ENCODE measurements around the gene LMBR1L.

LMBR1L gene

DNA sequence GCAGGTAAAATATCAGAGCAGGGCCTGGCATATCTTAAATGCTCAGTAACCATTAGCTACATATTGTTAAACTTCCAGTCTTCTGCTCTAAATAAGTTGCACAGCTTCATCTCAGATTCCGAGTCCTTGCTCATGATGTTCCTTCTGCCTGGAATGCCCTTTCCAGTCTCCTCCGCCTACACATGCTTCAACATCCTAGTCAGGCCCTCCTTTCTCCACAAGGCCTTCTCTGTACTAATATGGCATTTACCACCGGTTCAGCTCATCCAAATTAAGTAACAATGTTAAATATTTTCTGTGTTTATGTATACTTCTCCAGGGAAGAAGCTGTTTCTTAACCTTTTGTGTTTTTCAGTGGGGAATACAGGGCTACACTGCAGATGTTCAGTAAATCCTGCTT is 24.5 kb downstream of the LMBR1L start:
- H4K8ac ChIP-seq (ENCODE audit: low read depth, low read length), result no peak overlapping the region
- no peaks in the 10 kb centered on the region for H3K79me1 ChIP-seq (ENCODE audit: low read length)
- no peak overlapping the region for H3K4ac ChIP-seq (ENCODE audit: low read depth, low read length)
- H3K4me2 ChIP-seq (ENCODE audit: low read length), result no peak overlapping the region
- H3K79me2 ChIP-seq (ENCODE audit: control insufficient read depth, insufficient read depth, low read length), result no peaks in the 10 kb centered on the region
- H4K5ac ChIP-seq (ENCODE audit: low read length), result no peak overlapping the region
- H3K9ac ChIP-seq (ENCODE audit: low read length), result no peak overlapping the region
- no peak overlapping the region for H2BK5ac ChIP-seq (ENCODE audit: low read length)
- H3K27me3 ChIP-seq (ENCODE audit: insufficient read depth, low read length, poor library complexity), result peaks cover 32% of the 10 kb centered on the region
- H2AK5ac ChIP-seq (ENCODE audit: low read length), result no peak overlapping the region
- no peaks in the 10 kb centered on the region for H3K36me3 ChIP-seq (ENCODE audit: control insufficient read depth, insufficient read depth, low read length)
- H3K27ac ChIP-seq (ENCODE audit: low read depth, low read length), result no peak overlapping the region
- no peak overlapping the region for H3K56ac ChIP-seq (ENCODE audit: low read length)
- H2BK120ac ChIP-seq (ENCODE audit: low read depth, low read length), result no peak overlapping the region
- DNase-seq, result no peak
- no peak overlapping the region for H3K23ac ChIP-seq (ENCODE audit: low read length)
- H3K4me3 ChIP-seq (ENCODE audit: low read length), result no peak overlapping the region
- H3K18ac ChIP-seq (ENCODE audit: low read length), result no peak overlapping the region
- H3K4me1 ChIP-seq (ENCODE audit: control insufficient read depth, low read depth, low read length), result peaks cover 3% of the 10 kb centered on the region
- no peak overlapping the region for H2BK15ac ChIP-seq (replicated peaks; ENCODE audit: low read depth)
- WGBS (ENCODE audit: extremely low coverage, insufficient coverage, low lambda C conversion rate), result no CpG with 5 or more reads among the region's 3 CpGs

DNA sequence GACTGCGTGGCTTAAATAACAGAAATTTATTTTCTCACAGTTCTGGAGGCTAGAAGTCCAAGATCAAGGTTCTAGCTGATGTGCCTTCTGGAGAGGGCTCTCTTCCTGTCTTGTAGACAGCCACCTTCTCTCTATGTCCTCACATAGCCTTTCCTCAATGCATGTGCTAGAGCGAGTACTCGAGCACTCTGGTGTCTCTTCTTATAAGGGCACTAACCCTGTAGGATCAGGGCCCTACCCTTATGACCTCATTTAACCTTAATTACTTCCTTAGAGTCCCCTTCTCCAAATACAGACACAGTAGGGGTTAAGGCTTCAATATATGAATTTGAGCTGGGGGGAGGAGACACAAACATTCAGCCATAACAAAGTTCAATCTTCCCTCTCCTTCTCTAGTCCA is 26.2 kb downstream of the LMBR1L start:
- Histone ChIP-seq H2BK15ac (replicated peaks; ENCODE audit: low read depth) (no peak overlapping the region), H3K18ac (ENCODE audit: low read length) (no peak overlapping the region), H3K4ac (ENCODE audit: low read depth, low read length) (no peak overlapping the region), H2BK120ac (ENCODE audit: low read depth, low read length) (no peak overlapping the region), H3K23ac (ENCODE audit: low read length) (no peak overlapping the region), H4K5ac (ENCODE audit: low read length) (no peak overlapping the region), H4K8ac (ENCODE audit: low read depth, low read length) (no peak overlapping the region), H3K4me3 (ENCODE audit: low read length) (no peak overlapping the region), H3K56ac (ENCODE audit: low read length) (no peak overlapping the region), H3K4me2 (ENCODE audit: low read length) (no peak overlapping the region), H3K79me1 (ENCODE audit: low read length) (no peaks in the 10 kb centered on the region), H3K27ac (ENCODE audit: low read depth, low read length) (no peak overlapping the region), H3K36me3 (ENCODE audit: control insufficient read depth, insufficient read depth, low read length) (no peaks in the 10 kb centered on the region), H2BK5ac (ENCODE audit: low read length) (no peak overlapping the region), H3K4me1 (ENCODE audit: control insufficient read depth, low read depth, low read length) (peaks cover 3% of the 10 kb centered on the region), H3K9ac (ENCODE audit: low read length) (no peak overlapping the region), H2AK5ac (ENCODE audit: low read length) (no peak overlapping the region), H3K79me2 (ENCODE audit: control insufficient read depth, insufficient read depth, low read length) (no peaks in the 10 kb centered on the region), H3K27me3 (ENCODE audit: insufficient read depth, low read length, poor library complexity) (peaks cover 15% of the 10 kb centered on the region)
- DNase-seq, result no peak
- no CpG with 5 or more reads among the region's 3 CpGs for WGBS (ENCODE audit: extremely low coverage, insufficient coverage, low lambda C conversion rate)

DNA sequence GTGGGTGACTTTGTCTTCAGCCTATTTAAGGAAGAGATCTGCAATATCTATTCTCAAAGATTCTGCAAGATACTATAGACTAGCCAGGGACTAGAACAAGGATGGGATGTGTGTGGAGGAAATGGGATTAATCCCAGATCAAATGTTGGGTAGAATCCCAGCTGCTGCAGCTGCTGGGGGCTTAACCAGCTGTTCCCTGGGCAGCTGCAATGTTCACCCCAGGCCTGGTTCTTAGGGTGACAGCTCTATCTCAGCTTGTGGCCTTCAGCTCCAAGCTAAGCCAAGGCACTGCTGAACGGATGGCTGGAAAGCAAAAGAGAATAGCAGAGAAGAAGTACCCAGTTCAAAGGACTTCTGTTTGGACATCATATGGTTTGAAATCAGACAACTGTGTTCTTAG is 30.9 kb downstream of the LMBR1L start:
- Histone ChIP-seq H3K9ac (ENCODE audit: low read length) (no peak overlapping the region), H3K79me2 (ENCODE audit: control insufficient read depth, insufficient read depth, low read length) (no peaks in the 10 kb centered on the region), H3K4ac (ENCODE audit: low read depth, low read length) (no peak overlapping the region), H2BK5ac (ENCODE audit: low read length) (no peak overlapping the region), H3K4me1 (ENCODE audit: control insufficient read depth, low read depth, low read length) (no peaks in the 10 kb centered on the region), H3K79me1 (ENCODE audit: low read length) (no peaks in the 10 kb centered on the region), H3K18ac (ENCODE audit: low read length) (no peak overlapping the region), H3K4me3 (ENCODE audit: low read length) (no peak overlapping the region), H3K4me2 (ENCODE audit: low read length) (no peak overlapping the region), H4K5ac (ENCODE audit: low read length) (no peak overlapping the region), H2BK120ac (ENCODE audit: low read depth, low read length) (no peak overlapping the region), H3K23ac (ENCODE audit: low read length) (no peak overlapping the region), H4K8ac (ENCODE audit: low read depth, low read length) (no peak overlapping the region), H3K27me3 (ENCODE audit: insufficient read depth, low read length, poor library complexity) (no peaks in the 10 kb centered on the region), H2BK15ac (replicated peaks; ENCODE audit: low read depth) (no peak overlapping the region), H3K27ac (ENCODE audit: low read depth, low read length) (no peak overlapping the region), H3K36me3 (ENCODE audit: control insufficient read depth, insufficient read depth, low read length) (no peaks in the 10 kb centered on the region), H3K56ac (ENCODE audit: low read length) (no peak overlapping the region), H2AK5ac (ENCODE audit: low read length) (no peak overlapping the region)
- WGBS (ENCODE audit: extremely low coverage, insufficient coverage, low lambda C conversion rate), result no CpG with 5 or more reads among the region's 1 CpG
- DNase-seq, result no peak

DNA sequence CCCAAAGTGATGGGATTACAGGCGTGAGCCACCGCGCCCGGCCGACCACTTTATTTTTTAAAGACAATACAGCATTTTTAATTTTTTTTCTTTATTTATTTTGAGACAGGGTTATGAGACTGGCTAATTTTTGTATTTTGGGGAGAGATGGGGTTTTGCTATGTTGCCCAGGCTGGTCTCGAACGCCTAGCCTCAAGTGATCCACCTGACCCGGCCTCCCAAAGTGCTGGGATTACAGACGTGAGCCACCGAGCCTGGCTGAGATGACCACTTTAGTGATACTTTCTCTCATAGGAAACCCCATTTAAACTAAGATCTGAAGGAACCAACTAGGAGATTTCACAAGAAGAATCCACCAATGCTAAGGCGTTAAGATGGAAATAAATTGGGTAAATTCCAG is 39.7 kb downstream of the LMBR1L start:
- H3K4ac ChIP-seq (ENCODE audit: low read depth, low read length), result no peak overlapping the region
- no peak overlapping the region for H3K56ac ChIP-seq (ENCODE audit: low read length)
- peaks cover 4% of the 10 kb centered on the region for H3K4me1 ChIP-seq (ENCODE audit: control insufficient read depth, low read depth, low read length)
- DNase-seq, result no peak
- no peak overlapping the region for H4K8ac ChIP-seq (ENCODE audit: low read depth, low read length)
- H2BK15ac ChIP-seq (replicated peaks; ENCODE audit: low read depth), result no peak overlapping the region
- H3K79me2 ChIP-seq (ENCODE audit: control insufficient read depth, insufficient read depth, low read length), result no peaks in the 10 kb centered on the region
- no peak overlapping the region for H3K9ac ChIP-seq (ENCODE audit: low read length)
- no peak overlapping the region for H3K4me3 ChIP-seq (ENCODE audit: low read length)
- no CpG with 5 or more reads among the region's 11 CpGs for WGBS (ENCODE audit: extremely low coverage, insufficient coverage, low lambda C conversion rate)
- H3K36me3 ChIP-seq (ENCODE audit: control insufficient read depth, insufficient read depth, low read length), result no peaks in the 10 kb centered on the region
- H4K5ac ChIP-seq (ENCODE audit: low read length), result no peak overlapping the region
- H3K27ac ChIP-seq (ENCODE audit: low read depth, low read length), result no peak overlapping the region
- H3K4me2 ChIP-seq (ENCODE audit: low read length), result no peak overlapping the region
- H3K18ac ChIP-seq (ENCODE audit: low read length), result no peak overlapping the region
- H2AK5ac ChIP-seq (ENCODE audit: low read length), result no peak overlapping the region
- H3K79me1 ChIP-seq (ENCODE audit: low read length), result no peaks in the 10 kb centered on the region
- H3K23ac ChIP-seq (ENCODE audit: low read length), result no peak overlapping the region
- no peak overlapping the region for H2BK120ac ChIP-seq (ENCODE audit: low read depth, low read length)
- no peak overlapping the region for H2BK5ac ChIP-seq (ENCODE audit: low read length)
- H3K27me3 ChIP-seq (ENCODE audit: insufficient read depth, low read length, poor library complexity), result no peaks in the 10 kb centered on the region

DNA sequence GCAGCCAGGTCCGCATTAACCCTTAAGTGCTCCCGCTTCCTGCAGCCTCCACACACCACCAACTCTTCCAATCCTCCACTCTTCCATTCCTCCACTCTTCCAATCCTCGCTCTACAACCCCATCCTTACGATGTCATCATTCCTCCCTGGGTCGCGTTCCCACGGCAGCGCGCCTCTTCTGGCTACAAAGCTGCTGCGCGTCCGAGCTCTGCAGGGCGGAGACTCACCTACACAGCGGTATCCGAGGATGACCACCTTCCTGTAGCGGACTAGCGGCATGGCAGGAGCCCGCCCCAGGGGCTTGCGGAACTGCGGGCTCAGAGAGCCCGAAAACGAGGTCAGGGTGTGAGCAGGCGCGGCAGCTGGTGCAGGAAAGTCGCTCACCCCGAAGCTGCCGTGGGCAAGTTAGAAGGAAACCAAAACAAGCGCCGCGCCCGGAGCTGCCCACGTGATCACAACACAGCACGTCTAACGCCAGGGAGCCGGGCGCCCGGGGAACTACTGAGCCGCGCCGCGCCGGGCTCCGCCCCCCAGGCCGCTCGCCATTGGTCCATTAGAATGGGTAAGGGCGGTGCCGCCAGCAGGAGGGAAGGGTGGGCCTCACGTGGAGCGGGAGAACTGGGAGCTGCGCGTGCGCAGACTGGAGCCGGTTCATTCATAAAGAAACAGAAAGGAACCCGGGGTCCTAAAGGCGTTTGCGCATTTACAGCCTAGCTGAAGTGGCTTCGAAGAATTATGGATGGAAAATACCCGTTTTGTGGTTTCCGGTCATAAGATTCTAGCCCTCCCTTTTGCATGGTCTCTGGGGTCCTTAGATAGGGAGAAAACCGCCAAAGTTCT is 40.9 kb downstream of the LMBR1L start, which contains the start of gene RHEBL1:
TSS of gene RHEBL1 (minus strand) at position 473 of the 840 bp plus-strand sequence. CDS start at position 279, 194 bp downstream.
- Histone ChIP-seq H2BK120ac (ENCODE audit: low read depth, low read length) (no peak within 1 kb of the TSS), H3K27ac (ENCODE audit: low read depth, low read length) (no peak within 1 kb of the TSS), H3K4me1 (ENCODE audit: control insufficient read depth, low read depth, low read length) (peaks cover 4% of the 10 kb centered on the region), H3K79me1 (ENCODE audit: low read length) (no peaks in the 10 kb centered on the region), H3K27me3 (ENCODE audit: insufficient read depth, low read length, poor library complexity) (no peaks in the 10 kb centered on the region), H3K4me3 (ENCODE audit: low read length) (peak within 1 kb of the TSS; percentile 72), H2BK5ac (ENCODE audit: low read length) (no peak within 1 kb of the TSS), H3K36me3 (ENCODE audit: control insufficient read depth, insufficient read depth, low read length) (no peaks in the 10 kb centered on the region), H3K9ac (ENCODE audit: low read length) (peak within 1 kb of the TSS; percentile 62), H3K56ac (ENCODE audit: low read length) (peak within 1 kb of the TSS; percentile 91), H3K23ac (ENCODE audit: low read length) (no peak within 1 kb of the TSS), H3K4ac (ENCODE audit: low read depth, low read length) (peak within 1 kb of the TSS; percentile 65), H3K18ac (ENCODE audit: low read length) (no peak within 1 kb of the TSS), H2AK5ac (ENCODE audit: low read length) (no peak within 1 kb of the TSS), H4K5ac (ENCODE audit: low read length) (no peak within 1 kb of the TSS), H3K4me2 (ENCODE audit: low read length) (peak within 1 kb of the TSS; percentile 96), H4K8ac (ENCODE audit: low read depth, low read length) (peak within 1 kb of the TSS; percentile 65), H3K79me2 (ENCODE audit: control insufficient read depth, insufficient read depth, low read length) (no peaks in the 10 kb centered on the region), H2BK15ac (replicated peaks; ENCODE audit: low read depth) (no peak within 1 kb of the TSS)
- peak; percentile 95 for DNase-seq
- no CpG with 5 or more reads among the region's 60 CpGs for WGBS (ENCODE audit: extremely low coverage, insufficient coverage, low lambda C conversion rate)

Measured in mesendoderm (in vitro differentiated cells).